Liver (tissue), 9 donors: ENCODE measurements around the gene SEC61G. TPM values are rescaled to one million over a fixed set of nuclear protein-coding genes. Genes with fewer than 3 reads are reported as not detected.

Experiments used
- DNase-seq: peaks from one replicate; pipeline ENCODE4 v3.0.0-alpha.2; 2017; ENCODE audit warnings: low spot score
- H3K27ac ChIP-seq, 2 donors: one replicate each; pipeline ENCODE4 v1.7.0; 2013; ENCODE audit warnings: inconsistent platforms in 2 of 2, low read length in 2 of 2, control low read depth in 1 of 2, low read depth in 1 of 2, mild to moderate bottlenecking in 1 of 2
- H3K27me3 ChIP-seq, 4 donors: one replicate each; pipeline versions ENCODE4 v1.6.1 to v1.7.0; 2013; ENCODE audit warnings: low read length in 3 of 4, inconsistent platforms in 1 of 4, mild to moderate bottlenecking in 1 of 4, moderate library complexity in 1 of 4; ENCODE audit not compliant: control insufficient read depth in 4 of 4, insufficient read depth in 4 of 4
- H3K36me3 ChIP-seq, 4 donors: one replicate each; pipeline versions ENCODE4 v1.6.1 to v1.7.0; 2013; ENCODE audit warnings: low read length in 3 of 4, mild to moderate bottlenecking in 3 of 4, low read depth in 1 of 4, moderate library complexity in 1 of 4; ENCODE audit not compliant: control insufficient read depth in 4 of 4, insufficient read depth in 3 of 4
- H3K4me1 ChIP-seq, 4 donors: one replicate each; pipeline versions ENCODE4 v1.6.1 to v1.7.0; 2013; ENCODE audit warnings: low read length in 3 of 4, mild to moderate bottlenecking in 3 of 4, moderate library complexity in 1 of 4; ENCODE audit not compliant: control insufficient read depth in 4 of 4, insufficient read depth in 4 of 4
- H3K4me3 ChIP-seq, 3 donors: one replicate each; pipeline versions ENCODE4 v1.6.1 to v1.7.0; 2013; ENCODE audit warnings: low read length in 3 of 3, control low read depth in 1 of 3, low read depth in 1 of 3, mild to moderate bottlenecking in 1 of 3
- H3K9ac ChIP-seq, 2 donors: one replicate each; pipeline ENCODE4 v1.7.0; 2013; ENCODE audit warnings: low read length in 2 of 2, mild to moderate bottlenecking in 2 of 2, moderate library complexity in 2 of 2, control low read depth in 1 of 2, low read depth in 1 of 2
- H3K9me3 ChIP-seq, 4 donors: one replicate each; pipeline versions ENCODE4 v1.6.1 to v1.7.0; 2013; ENCODE audit warnings: low read length in 3 of 4; ENCODE audit not compliant: control insufficient read depth in 4 of 4
- ATF3 ChIP-seq: IDR thresholded peaks from 2 replicates; pipeline ENCODE4 v1.6.1; 2016; ENCODE audit warnings: antibody characterized with exemption
- CTCF ChIP-seq: fragments of 150-350 bp; IDR thresholded peaks from 2 replicates; pipeline ENCODE4 v1.5.1; 2017; ENCODE audit warnings: improper control_type of control experiment, low read depth, low read length; ENCODE audit not compliant: missing input control
- EGR1 ChIP-seq, 2 donors: IDR thresholded peaks; 2 replicates each; pipeline ENCODE4 v1.6.1; 2016 to 2018; ENCODE audit warnings: antibody characterized with exemption in 2 of 2, low read depth in 2 of 2
- FOXA1 ChIP-seq: IDR thresholded peaks from 2 replicates; pipeline ENCODE4 v1.6.1; 2016; ENCODE audit warnings: antibody characterized with exemption
- FOXA2 ChIP-seq: IDR thresholded peaks from 2 replicates; pipeline ENCODE4 v1.6.1; 2016; ENCODE audit warnings: antibody characterized with exemption
- GABPA ChIP-seq, 2 donors: IDR thresholded peaks in 1 of 2; conservative IDR thresholded peaks in 1 of 2; 2 replicates each; pipeline ENCODE4 v1.6.1; 2016; ENCODE audit warnings: antibody characterized with exemption in 2 of 2, mild to moderate bottlenecking in 1 of 2, moderate library complexity in 1 of 2
- HNF4A ChIP-seq, 2 donors: conservative IDR thresholded peaks; 2 replicates each; pipeline ENCODE4 v1.6.1; 2016; ENCODE audit warnings: antibody characterized with exemption in 2 of 2, mild to moderate bottlenecking in 2 of 2
- HNF4G ChIP-seq: IDR thresholded peaks from 2 replicates; pipeline ENCODE4 v1.6.1; 2016; ENCODE audit warnings: antibody characterized with exemption
- JUND ChIP-seq, 2 donors: IDR thresholded peaks; 2 replicates each; pipeline ENCODE4 v1.6.1; 2016; ENCODE audit warnings: antibody characterized with exemption in 2 of 2
- MAX ChIP-seq: IDR thresholded peaks from 2 replicates; pipeline ENCODE4 v1.6.1; 2016; ENCODE audit warnings: antibody characterized with exemption
- NR2F2 ChIP-seq: IDR thresholded peaks from 2 replicates; pipeline ENCODE4 v1.6.1; 2016; ENCODE audit warnings: antibody characterized with exemption
- RAD21 ChIP-seq, 2 donors: IDR thresholded peaks; 2 replicates each; pipeline ENCODE4 v1.6.1; 2016; ENCODE audit warnings: antibody characterized with exemption in 2 of 2, mild to moderate bottlenecking in 2 of 2
- REST ChIP-seq: IDR thresholded peaks from 2 replicates; pipeline ENCODE4 v1.6.1; 2016; ENCODE audit warnings: antibody characterized with exemption, mild to moderate bottlenecking
- RXRA ChIP-seq, 2 donors: IDR thresholded peaks; 2 replicates each; pipeline ENCODE4 v1.6.1; 2017 to 2018; ENCODE audit warnings: antibody characterized with exemption in 2 of 2, mild to moderate bottlenecking in 1 of 2
- SP1 ChIP-seq: IDR thresholded peaks from 2 replicates; pipeline ENCODE4 v1.6.1; 2018; ENCODE audit warnings: antibody characterized with exemption, mild to moderate bottlenecking
- TAF1 ChIP-seq: conservative IDR thresholded peaks from 2 replicates; pipeline ENCODE4 v1.6.1; 2016; ENCODE audit warnings: antibody characterized with exemption, mild to moderate bottlenecking
- YY1 ChIP-seq: IDR thresholded peaks from 2 replicates; pipeline ENCODE4 v1.6.1; 2016; ENCODE audit warnings: antibody characterized with exemption, mild to moderate bottlenecking
- ZBTB33 ChIP-seq: IDR thresholded peaks from 2 replicates; pipeline ENCODE4 v1.6.1; 2016; ENCODE audit warnings: antibody characterized with exemption
- WGBS: extraction: QIAGEN DNeasy Blood & Tissue Kit; methylation state at CpG from one replicate; pipeline ENCODE4 v1.1.7; 2013; 5-methylcytosine and 5-hydroxymethylcytosine counted together
- polyA plus RNA-seq, 2 donors: library from polyadenylated mRNA; stranded (reverse) in 1 of 2; unstranded in 1 of 2; fragments of 200-250 nt in 1 of 2; fragments of >200 nt in 1 of 2; fragmentation: Nextera tagmentation in 1 of 2; extraction: Ambion mirVana in 1 of 2; gene quantifications; one replicate each; pipeline versions ENCODE4 v1.2.1 to v1.2.3, GENCODE V29; 2013 to 2015
- total RNA-seq, 2 donors: library from RNA; depleted of rRNA; stranded (reverse); fragments of >200 nt; gene quantifications; one replicate each; pipeline ENCODE4 v1.2.3, GENCODE V29; 2014
- donor health status: healthy.
- donor health status: healthy.
- donor health status: healthy.
- donor health status: healthy.
- donor health status: healthy.

Gene SEC61G
- total and polyA plus RNA-seq, 4 donors = 57.0 to 329 (median 227) TPM

- no peak overlapping the region for H3K9ac ChIP-seq
- H3K36me3 ChIP-seq = no peaks in the 10 kb centered on the region
- DNase-seq = no peak
- peaks cover 0 to 5% (median 3%) of the 10 kb centered on the region in 4 donors for H3K4me1 ChIP-seq
- H3K27me3 ChIP-seq = no peaks in the 10 kb centered on the region
- 79% methylated on average over 8 of the region's 8 CpGs for WGBS
- H3K27ac ChIP-seq = no peak overlapping the region
- no peak overlapping the region for H3K4me3 ChIP-seq
- no peaks in the 10 kb centered on the region for H3K9me3 ChIP-seq
- TF ChIP-seq RAD21 (IDR thresholded peaks at IDR 0.05) (no peak), GABPA (IDR thresholded peaks at IDR 0.05 in 1 of 2, conservative IDR thresholded peaks at IDR 0.05 in 1 of 2) (no peak), ATF3 (no peak), SP1 (no peak), ZBTB33 (no peak), TAF1 (no peak), HNF4A (conservative IDR thresholded peaks at IDR 0.05) (no peak), RXRA (IDR thresholded peaks at IDR 0.05) (no peak), FOXA2 (no peak), EGR1 (IDR thresholded peaks at IDR 0.05; ENCODE audit: low read depth in 2 of 2) (no peak), JUND (IDR thresholded peaks at IDR 0.05) (no peak), REST (no peak), YY1 (no peak), MAX (no peak), HNF4G (no peak)
These were observed 26.2 kb upstream of the SEC61G start for GRCh38 chr7:54785261-54785660.

- Histone ChIP-seq H3K9ac (no peak overlapping the region), H3K4me3 (no peak overlapping the region), H3K27me3 (no peaks in the 10 kb centered on the region), H3K36me3 (no peaks in the 10 kb centered on the region), H3K9me3 (no peaks in the 10 kb centered on the region), H3K27ac (no peak overlapping the region), H3K4me1 (peaks cover 0 to 4% (median 3%) of the 10 kb centered on the region in 4 donors)
- no peak for DNase-seq
- 86% methylated on average over 4 of the region's 4 CpGs for WGBS
- TF ChIP-seq HNF4G (no peak), ZBTB33 (no peak), EGR1 (IDR thresholded peaks at IDR 0.05; ENCODE audit: low read depth in 2 of 2) (no peak), TAF1 (no peak), ATF3 (no peak), SP1 (no peak), CTCF (no peak), NR2F2 (no peak), FOXA2 (no peak), FOXA1 (no peak), RAD21 (IDR thresholded peaks at IDR 0.05) (no peak), JUND (IDR thresholded peaks at IDR 0.05) (no peak)
These were observed 24.9 kb upstream of the SEC61G start for GRCh38 chr7:54783952-54784351.
